ENCODE measurements around the gene MYADML2.

MYADML2 gene

DNA sequence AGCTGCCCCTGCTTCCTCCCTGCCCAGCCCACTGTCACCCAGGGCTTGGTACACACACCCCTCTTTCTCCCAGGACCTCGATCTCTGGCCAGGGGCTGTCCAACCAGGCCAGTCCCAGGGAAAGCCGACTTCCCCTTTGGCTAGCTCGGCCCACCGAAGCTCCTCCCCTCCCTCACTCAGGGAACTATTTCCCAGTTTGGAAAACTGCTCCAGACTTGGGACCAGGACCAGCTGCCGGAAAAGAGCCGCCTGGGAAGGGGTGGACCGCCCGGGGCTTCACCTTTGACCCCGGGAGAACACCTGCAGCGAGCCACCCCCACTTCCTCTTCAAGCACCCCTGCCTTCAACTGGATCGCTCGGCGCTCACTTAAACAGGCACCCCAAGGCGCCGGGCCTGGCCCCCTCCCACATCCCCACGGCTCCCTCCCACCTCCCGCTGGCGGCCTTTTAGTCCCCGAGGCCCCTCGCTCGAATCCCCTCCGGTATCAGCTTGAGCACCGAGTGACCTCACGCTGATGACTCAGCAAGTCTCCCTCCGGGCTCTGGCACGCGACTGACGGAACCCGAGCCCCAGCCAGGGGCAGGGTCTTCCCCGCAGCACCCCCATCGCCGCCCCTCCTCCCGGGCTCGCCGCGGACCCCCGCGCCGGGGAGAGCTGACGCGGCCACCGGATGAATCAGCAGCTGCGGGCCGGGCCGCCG, 20.4 kb downstream of the MYADML2 start:
- H3K27me3 ChIP-seq (ENCODE audit: control insufficient read depth in 1 of 2, insufficient read depth in 2 of 2, low read length in 2 of 2) = peaks cover 0 to 11% of the 10 kb centered on the region in 2 donors
- no peaks in the 10 kb centered on the region for H3K9me3 ChIP-seq (ENCODE audit: control insufficient read depth in 2 of 2, low read length in 2 of 2)
- peak overlapping the region; percentile 75 to 80 for H3K9ac ChIP-seq (ENCODE audit: low read length in 2 of 2)
- H3K36me3 ChIP-seq (ENCODE audit: control insufficient read depth in 2 of 2, insufficient read depth in 2 of 2, low read length in 2 of 2) = peaks cover 4 to 9% of the 10 kb centered on the region in 2 donors
- peak overlapping the region; percentile 86 for H3K27ac ChIP-seq (ENCODE audit: low read length)
- H3K4me3 ChIP-seq (ENCODE audit: low read length in 2 of 2) = peak overlapping the region; percentile 80 to 81
- H3K4me1 ChIP-seq (ENCODE audit: control insufficient read depth, insufficient read depth, low read length) = peaks cover 55% of the 10 kb centered on the region

DNA sequence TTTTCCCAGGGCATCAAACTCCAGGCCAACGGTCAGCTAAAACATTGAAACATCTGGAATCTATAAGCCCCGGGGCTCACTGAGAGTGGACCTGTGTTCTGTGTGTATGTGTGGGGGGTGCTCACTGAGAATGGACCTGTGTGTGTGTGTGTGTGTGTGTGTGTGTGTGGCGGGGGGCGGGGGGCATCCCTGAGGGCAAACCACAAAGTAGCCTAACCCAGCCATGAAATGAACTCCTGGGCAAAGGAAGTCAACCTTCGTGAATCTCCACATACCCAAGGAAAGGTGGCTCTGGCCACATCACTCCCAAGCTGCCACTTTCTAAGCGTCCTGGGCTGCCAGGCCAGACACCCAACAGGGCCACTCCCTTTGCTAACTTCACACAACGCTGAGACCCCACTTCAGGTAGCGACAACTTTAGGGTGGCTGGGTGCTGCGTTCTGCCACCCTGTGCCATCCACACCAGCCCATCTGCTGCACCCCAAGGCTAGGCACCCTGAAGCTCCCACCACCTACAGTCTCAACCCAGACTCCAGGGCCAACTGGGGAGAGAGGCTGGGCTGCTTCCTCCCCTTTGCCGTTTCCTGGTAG, 21.1 kb downstream of the MYADML2 start:
- H3K27me3 ChIP-seq (ENCODE audit: control insufficient read depth in 1 of 2, insufficient read depth in 2 of 2, low read length in 2 of 2) = peaks cover 0 to 11% of the 10 kb centered on the region in 2 donors
- H3K4me3 ChIP-seq (ENCODE audit: low read length in 2 of 2) = peak overlapping the region; percentile 80 to 81
- peaks cover 4 to 12% of the 10 kb centered on the region in 2 donors for H3K36me3 ChIP-seq (ENCODE audit: control insufficient read depth in 2 of 2, insufficient read depth in 2 of 2, low read length in 2 of 2)
- no peaks in the 10 kb centered on the region for H3K9me3 ChIP-seq (ENCODE audit: control insufficient read depth in 2 of 2, low read length in 2 of 2)
- H3K9ac ChIP-seq (ENCODE audit: low read length in 2 of 2) = peak overlapping the region; percentile 75 to 80
- H3K4me1 ChIP-seq (ENCODE audit: control insufficient read depth, insufficient read depth, low read length) = peaks cover 59% of the 10 kb centered on the region
- H3K27ac ChIP-seq (ENCODE audit: low read length) = peak overlapping the region; percentile 86

DNA sequence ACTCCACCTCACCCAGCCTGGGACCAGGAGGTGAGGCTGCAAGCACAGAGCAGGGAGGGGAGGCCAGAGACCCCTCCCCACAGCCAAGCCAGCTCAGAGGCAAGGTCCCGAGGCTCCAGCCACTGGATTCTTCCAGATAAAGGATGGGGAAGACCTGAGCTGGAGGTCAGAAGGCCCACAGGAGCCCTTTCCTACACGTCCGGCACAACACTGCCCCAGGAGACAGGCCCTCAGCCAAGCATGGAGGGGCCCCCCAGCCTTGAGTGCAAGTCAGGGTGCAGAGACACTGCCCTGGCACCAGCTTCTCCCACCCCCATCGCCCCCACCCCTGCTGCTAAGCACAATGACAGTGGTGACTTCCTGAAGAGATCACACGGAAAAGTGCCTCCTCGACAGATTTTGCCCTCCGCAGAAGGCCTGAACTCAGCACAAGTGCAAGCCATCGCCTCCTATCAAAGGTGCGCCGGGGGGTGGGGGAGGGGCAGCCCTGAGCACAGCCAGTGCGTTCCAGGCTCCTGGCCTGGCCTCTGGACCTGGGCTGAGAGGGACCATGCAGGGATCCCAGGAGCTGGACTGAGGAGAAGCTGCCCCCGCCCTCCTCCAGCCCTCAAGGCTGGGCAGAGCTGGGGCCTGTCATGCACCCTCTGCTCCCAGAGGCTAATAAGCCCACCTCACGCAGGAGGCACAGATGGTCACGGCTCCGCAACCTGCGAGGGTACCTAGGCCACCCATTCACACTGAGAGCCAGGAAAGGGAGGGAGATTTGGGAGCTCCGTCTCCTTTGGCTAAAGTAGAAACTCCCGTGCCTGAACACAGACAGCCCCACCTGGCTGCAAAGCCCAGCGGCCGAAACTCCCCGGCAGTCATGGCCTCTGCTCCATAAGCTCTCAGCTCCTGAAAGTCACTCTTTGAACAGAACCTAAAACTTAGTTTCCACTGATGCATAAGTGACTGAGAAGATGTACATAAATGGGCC, 22.2 kb downstream of the MYADML2 start:
- peaks cover 60% of the 10 kb centered on the region for H3K4me1 ChIP-seq (ENCODE audit: control insufficient read depth, insufficient read depth, low read length)
- no peak overlapping the region for H3K9ac ChIP-seq (ENCODE audit: low read length in 2 of 2)
- H3K27me3 ChIP-seq (ENCODE audit: control insufficient read depth in 1 of 2, insufficient read depth in 2 of 2, low read length in 2 of 2) = peaks cover 0 to 11% of the 10 kb centered on the region in 2 donors
- peaks cover 7 to 17% of the 10 kb centered on the region in 2 donors for H3K36me3 ChIP-seq (ENCODE audit: control insufficient read depth in 2 of 2, insufficient read depth in 2 of 2, low read length in 2 of 2)
- peak overlapping the region; percentile 64 for H3K27ac ChIP-seq (ENCODE audit: low read length)
- H3K9me3 ChIP-seq (ENCODE audit: control insufficient read depth in 2 of 2, low read length in 2 of 2) = no peaks in the 10 kb centered on the region
- peak overlapping the region in 1 of 2 donors; percentile 22 for H3K4me3 ChIP-seq (ENCODE audit: low read length in 2 of 2)

DNA sequence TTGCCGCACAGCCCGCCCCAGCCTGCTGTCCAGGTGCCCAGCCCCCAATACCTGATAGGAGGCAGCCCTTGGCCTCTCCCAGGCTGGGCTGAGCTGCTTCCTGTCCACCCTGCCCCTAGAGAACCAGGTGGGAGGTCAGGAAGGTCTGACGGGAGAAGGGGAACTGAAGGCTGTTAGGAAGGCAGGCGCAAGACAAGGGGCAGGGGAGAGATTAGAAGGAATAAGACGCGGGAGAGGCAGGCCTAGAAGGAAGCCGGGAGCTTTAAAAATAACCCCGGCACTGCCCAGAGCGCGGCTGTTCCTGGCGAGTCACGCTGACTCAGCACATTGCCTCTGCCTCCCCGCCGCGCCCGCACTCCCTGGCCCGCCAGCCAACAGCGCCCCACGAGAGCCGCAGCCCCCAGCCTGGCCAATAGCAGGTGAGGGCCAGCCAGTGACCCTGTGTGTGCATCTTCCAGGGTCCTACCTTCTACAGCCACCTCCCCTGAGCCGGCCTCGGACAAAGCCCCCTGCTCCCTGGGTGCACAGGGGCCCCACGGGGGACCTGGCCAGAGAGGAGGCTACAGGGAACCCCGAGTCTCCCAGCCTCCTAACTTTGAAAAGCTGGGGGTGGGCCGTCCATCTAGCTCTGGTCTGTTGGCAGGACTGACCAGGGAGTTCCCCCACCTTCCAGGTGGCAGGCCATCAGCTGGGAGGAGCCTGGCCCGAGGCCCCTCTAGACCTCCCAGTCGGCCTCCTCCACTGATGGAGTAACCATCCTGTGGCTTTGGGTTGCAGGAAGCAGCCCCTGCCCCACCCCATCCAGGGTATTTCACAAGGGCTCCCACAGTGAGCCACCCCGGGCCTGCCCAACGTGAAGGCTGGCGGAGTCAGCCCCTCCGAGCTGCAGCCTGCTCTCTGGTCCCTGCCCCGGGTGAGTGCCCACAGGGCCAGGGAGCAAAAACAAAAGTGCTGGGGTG, 23.5 kb downstream of the MYADML2 start:
- Histone ChIP-seq H3K9me3 (ENCODE audit: control insufficient read depth in 2 of 2, low read length in 2 of 2) (no peaks in the 10 kb centered on the region), H3K4me3 (ENCODE audit: low read length in 2 of 2) (peak overlapping the region in 1 of 2 donors; percentile 64), H3K27me3 (ENCODE audit: control insufficient read depth in 1 of 2, insufficient read depth in 2 of 2, low read length in 2 of 2) (peaks cover 0 to 5% of the 10 kb centered on the region in 2 donors), H3K36me3 (ENCODE audit: control insufficient read depth in 2 of 2, insufficient read depth in 2 of 2, low read length in 2 of 2) (peaks cover 11 to 20% of the 10 kb centered on the region in 2 donors), H3K9ac (ENCODE audit: low read length in 2 of 2) (peak overlapping the region; percentile 13), H3K27ac (ENCODE audit: low read length) (peak overlapping the region; percentile 49), H3K4me1 (ENCODE audit: control insufficient read depth, insufficient read depth, low read length) (peaks cover 58% of the 10 kb centered on the region)

DNA sequence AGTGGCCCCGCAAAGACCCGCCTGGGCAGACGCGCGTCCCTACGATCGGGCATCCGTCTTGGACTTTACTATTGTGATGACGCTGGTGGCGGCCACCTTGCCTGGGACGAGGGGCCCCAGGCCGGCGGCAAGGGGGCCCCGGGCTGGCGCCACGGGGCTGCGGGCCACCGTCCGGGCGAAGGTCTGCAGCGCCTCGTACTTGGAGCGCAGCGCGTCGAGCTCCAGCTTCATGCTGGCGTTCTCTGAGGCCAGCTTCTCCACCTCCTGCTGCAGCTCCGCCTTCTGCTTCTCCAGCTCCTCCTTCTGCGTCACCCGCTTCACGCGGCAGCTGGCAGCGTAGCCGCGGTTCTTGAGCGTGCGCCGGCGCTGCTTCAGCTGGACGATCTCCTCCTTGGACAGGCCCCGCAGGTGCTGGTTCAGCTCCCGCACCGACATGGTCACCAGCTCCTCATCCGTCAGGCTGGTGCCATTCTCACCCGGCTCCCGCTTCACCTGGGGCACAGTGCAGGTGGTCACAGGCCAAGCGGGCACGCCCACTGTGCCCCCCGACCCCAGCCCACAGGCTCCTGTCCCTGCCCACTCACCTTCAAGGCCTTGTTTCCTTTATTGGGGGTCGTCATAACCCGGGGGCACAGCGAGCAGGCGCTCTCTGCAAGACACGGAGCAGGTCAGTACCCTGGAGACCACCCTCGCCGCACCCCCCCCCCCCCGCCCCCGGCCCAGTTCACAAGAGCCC, 24.3 kb downstream of the MYADML2 start:
- H3K4me3 ChIP-seq (ENCODE audit: low read length in 2 of 2) = peak overlapping the region in 1 of 2 donors; percentile 64
- H3K27me3 ChIP-seq (ENCODE audit: control insufficient read depth in 1 of 2, insufficient read depth in 2 of 2, low read length in 2 of 2) = no peaks in the 10 kb centered on the region
- peaks cover 54% of the 10 kb centered on the region for H3K4me1 ChIP-seq (ENCODE audit: control insufficient read depth, insufficient read depth, low read length)
- H3K9ac ChIP-seq (ENCODE audit: low read length in 2 of 2) = no peak overlapping the region
- H3K36me3 ChIP-seq (ENCODE audit: control insufficient read depth in 2 of 2, insufficient read depth in 2 of 2, low read length in 2 of 2) = peaks cover 11 to 20% of the 10 kb centered on the region in 2 donors
- H3K27ac ChIP-seq (ENCODE audit: low read length) = no peak overlapping the region
- H3K9me3 ChIP-seq (ENCODE audit: control insufficient read depth in 2 of 2, low read length in 2 of 2) = no peaks in the 10 kb centered on the region

DNA sequence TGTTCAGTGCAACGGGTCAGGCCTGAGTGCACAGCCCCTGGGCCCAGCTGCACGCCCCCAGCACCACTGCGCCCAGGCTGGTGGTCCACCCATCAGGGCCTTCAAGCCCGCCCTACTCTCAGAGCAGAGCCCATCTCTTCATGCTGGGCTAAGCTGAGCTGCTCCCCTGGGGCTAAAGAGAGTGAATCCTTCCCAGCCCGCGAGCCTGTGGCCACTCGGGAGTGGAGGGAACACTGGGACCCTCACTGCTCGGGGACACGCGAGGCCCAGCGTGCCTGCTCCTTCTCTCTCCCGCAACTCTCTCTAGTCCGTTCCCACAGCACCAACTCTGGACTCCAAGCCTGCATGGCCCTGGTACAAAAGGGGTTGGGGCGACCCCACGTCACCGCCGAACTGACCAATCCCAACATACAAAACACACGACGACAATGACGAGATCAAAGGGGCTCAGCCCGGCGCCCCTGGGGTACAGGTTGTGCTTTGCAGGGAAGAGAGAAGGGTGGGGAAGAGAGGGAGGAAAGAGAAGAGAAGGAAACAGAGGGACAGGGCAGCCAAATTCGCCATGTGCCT, 25.0 kb downstream of the MYADML2 start:
- H3K27me3 ChIP-seq (ENCODE audit: control insufficient read depth in 1 of 2, insufficient read depth in 2 of 2, low read length in 2 of 2) = no peaks in the 10 kb centered on the region
- H3K4me1 ChIP-seq (ENCODE audit: control insufficient read depth, insufficient read depth, low read length) = peaks cover 59% of the 10 kb centered on the region
- H3K9me3 ChIP-seq (ENCODE audit: control insufficient read depth in 2 of 2, low read length in 2 of 2) = no peaks in the 10 kb centered on the region
- H3K4me3 ChIP-seq (ENCODE audit: low read length in 2 of 2) = no peak overlapping the region
- peaks cover 11 to 20% of the 10 kb centered on the region in 2 donors for H3K36me3 ChIP-seq (ENCODE audit: control insufficient read depth in 2 of 2, insufficient read depth in 2 of 2, low read length in 2 of 2)
- no peak overlapping the region for H3K27ac ChIP-seq (ENCODE audit: low read length)
- H3K9ac ChIP-seq (ENCODE audit: low read length in 2 of 2) = no peak overlapping the region

DNA sequence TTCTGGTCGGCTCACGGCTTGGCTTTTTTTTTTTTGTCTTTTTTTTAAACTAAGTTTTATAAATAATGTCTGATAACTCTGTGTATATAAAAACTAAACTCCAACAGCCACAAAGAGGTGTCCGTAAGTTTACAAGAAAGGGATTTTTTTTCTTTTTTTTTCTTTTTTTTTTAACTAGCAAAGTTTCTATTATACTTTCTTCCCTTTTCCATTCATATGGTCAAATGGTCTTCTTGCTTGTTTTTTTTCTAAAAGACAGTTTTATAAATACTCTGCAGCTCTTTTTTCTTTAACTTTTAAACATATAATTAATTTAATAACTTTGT, 25.5 kb downstream of the MYADML2 start:
- no peak overlapping the region for H3K27ac ChIP-seq (ENCODE audit: low read length)
- H3K27me3 ChIP-seq (ENCODE audit: control insufficient read depth in 1 of 2, insufficient read depth in 2 of 2, low read length in 2 of 2) = no peaks in the 10 kb centered on the region

DNA sequence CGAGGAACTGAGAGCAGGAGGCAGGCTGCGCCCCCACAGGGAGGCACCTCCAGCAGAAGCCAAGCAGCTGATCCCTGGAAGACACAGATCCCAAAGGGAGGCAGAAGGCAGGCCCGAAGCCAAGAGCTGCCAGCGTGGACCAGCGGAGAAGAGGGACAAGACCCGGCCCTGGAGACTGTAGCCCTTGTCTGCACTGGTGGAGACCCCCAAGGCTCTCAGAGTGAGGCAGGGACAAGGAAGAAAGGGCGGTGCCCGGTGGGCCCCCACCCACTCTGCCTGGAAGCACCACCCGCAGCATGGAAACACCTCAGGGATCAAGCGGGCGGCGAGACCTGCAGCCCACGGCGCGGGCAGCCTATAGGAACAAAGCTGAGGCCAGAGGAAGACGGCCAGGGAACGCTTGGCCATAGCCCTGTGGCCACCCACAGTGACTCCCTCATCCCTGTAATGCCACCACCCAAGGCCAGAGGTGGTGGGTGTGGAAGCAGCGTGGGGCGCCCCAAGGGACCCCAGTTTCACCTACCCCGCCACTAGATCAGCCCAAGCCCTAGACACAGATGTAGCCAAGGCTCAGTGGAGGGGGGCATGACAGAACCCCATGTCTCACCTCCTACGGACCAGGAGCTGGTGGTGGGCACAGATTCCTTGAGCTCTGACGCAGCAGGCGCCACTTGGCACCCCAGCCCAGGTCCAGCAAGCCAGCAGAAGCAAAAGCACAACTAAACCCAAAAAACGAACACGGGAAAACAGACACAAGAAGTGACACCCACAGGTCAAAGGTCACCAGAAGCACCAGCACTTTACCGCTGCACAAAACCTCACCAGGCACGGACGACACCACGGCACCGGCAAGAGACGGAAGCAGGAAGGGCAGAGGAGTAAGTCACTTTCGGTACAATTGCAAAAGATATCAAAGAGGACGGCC, 26.2 kb downstream of the MYADML2 start:
- Histone ChIP-seq H3K4me1 (ENCODE audit: control insufficient read depth, insufficient read depth, low read length) (peaks cover 62% of the 10 kb centered on the region), H3K27ac (ENCODE audit: low read length) (no peak overlapping the region), H3K9me3 (ENCODE audit: control insufficient read depth in 2 of 2, low read length in 2 of 2) (no peaks in the 10 kb centered on the region), H3K36me3 (ENCODE audit: control insufficient read depth in 2 of 2, insufficient read depth in 2 of 2, low read length in 2 of 2) (peaks cover 11 to 20% of the 10 kb centered on the region in 2 donors), H3K27me3 (ENCODE audit: control insufficient read depth in 1 of 2, insufficient read depth in 2 of 2, low read length in 2 of 2) (no peaks in the 10 kb centered on the region), H3K9ac (ENCODE audit: low read length in 2 of 2) (no peak overlapping the region), H3K4me3 (ENCODE audit: low read length in 2 of 2) (no peak overlapping the region)

More for the DNA sequence above, 25.5 kb downstream of the MYADML2 start:
- no peak overlapping the region for H3K9ac ChIP-seq (ENCODE audit: low read length in 2 of 2)
- H3K4me1 ChIP-seq (ENCODE audit: control insufficient read depth, insufficient read depth, low read length) = peaks cover 64% of the 10 kb centered on the region
- H3K36me3 ChIP-seq (ENCODE audit: control insufficient read depth in 2 of 2, insufficient read depth in 2 of 2, low read length in 2 of 2) = peaks cover 11 to 20% of the 10 kb centered on the region in 2 donors
- H3K4me3 ChIP-seq (ENCODE audit: low read length in 2 of 2) = no peak overlapping the region
- H3K9me3 ChIP-seq (ENCODE audit: control insufficient read depth in 2 of 2, low read length in 2 of 2) = no peaks in the 10 kb centered on the region
